ENCODE data around the gene TPRA1. TPM values are rescaled to one million over a fixed set of nuclear protein-coding genes. Genes with fewer than 3 reads are reported as not detected.

The TPRA1 gene
- total RNA-seq, 1 donor: 30.4 TPM

DNA sequence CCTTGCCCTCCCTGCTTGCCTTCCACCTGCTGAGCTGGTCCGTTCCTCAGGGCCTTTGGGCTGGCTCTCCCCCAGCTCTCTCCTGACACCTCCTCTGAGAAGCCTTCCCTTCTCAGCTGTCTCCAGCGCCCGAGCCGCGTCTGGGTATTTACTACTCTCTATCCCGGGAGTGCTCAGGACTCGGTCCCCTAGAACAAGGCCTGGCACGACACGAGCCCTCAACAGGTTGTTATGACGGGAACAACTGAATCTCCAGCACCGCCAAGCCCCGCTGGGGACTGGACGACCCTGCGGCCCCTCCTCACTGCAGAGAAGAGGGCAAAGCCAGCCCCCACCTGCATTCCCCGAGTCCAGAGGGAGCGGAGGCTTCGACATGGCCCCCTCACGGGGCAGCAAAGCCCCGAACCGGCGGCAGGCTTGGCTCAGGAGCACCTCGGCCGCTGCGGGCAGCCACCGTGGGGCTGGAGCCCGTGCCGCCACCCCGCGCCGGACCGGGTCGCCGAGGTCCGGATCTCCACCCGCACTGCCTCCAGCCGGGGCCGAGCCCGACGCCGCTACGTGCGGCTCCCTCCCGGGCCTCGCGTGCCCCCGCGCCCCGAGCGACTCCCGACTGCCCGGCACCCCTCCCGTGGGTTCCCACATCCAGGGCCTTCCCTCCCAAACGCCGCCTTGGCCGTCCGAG, 792 bp downstream of the TPRA1 start:
- no peaks in the 10 kb centered on the region for H3K9me3 ChIP-seq (ENCODE audit: low read depth, low read length)
- TF ChIP-seq, protein P1, sequence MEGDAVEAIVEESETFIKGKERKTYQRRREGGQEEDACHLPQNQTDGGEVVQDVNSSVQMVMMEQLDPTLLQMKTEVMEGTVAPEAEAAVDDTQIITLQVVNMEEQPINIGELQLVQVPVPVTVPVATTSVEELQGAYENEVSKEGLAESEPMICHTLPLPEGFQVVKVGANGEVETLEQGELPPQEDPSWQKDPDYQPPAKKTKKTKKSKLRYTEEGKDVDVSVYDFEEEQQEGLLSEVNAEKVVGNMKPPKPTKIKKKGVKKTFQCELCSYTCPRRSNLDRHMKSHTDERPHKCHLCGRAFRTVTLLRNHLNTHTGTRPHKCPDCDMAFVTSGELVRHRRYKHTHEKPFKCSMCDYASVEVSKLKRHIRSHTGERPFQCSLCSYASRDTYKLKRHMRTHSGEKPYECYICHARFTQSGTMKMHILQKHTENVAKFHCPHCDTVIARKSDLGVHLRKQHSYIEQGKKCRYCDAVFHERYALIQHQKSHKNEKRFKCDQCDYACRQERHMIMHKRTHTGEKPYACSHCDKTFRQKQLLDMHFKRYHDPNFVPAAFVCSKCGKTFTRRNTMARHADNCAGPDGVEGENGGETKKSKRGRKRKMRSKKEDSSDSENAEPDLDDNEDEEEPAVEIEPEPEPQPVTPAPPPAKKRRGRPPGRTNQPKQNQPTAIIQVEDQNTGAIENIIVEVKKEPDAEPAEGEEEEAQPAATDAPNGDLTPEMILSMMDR (IDR thresholded peaks at IDR 0.05; ENCODE audit: extremely low read depth, low read depth, low read length): no peak
- DNase-seq (ENCODE audit: insufficient read length, low spot score, missing footprints): peak; percentile 90
- H3K79me2 ChIP-seq (ENCODE audit: insufficient read depth, low read length): peaks cover 54% of the 10 kb centered on the region
- peaks cover 34% of the 10 kb centered on the region for H3K4me1 ChIP-seq (ENCODE audit: insufficient read depth, low read length)
- no peaks in the 10 kb centered on the region for H3K36me3 ChIP-seq (ENCODE audit: insufficient read depth, low read length)
- H3K27ac ChIP-seq (ENCODE audit: low read depth, low read length): peak overlapping the region; percentile 90
- peak overlapping the region; percentile 72 for H2AFZ ChIP-seq (ENCODE audit: low read length)
- H3K4me3 ChIP-seq (ENCODE audit: insufficient read depth, low read length): peak overlapping the region; percentile 91
- no peaks in the 10 kb centered on the region for H3K27me3 ChIP-seq (ENCODE audit: insufficient read depth, low read length)
- peaks cover 49% of the 10 kb centered on the region for H4K20me1 ChIP-seq (ENCODE audit: insufficient read depth, low read length)
- peak overlapping the region; percentile 97 for H3K4me2 ChIP-seq (ENCODE audit: insufficient read depth, low read length)

- H3K4me2 ChIP-seq (ENCODE audit: insufficient read depth, low read length): peak overlapping the region; percentile 97
- H3K4me1 ChIP-seq (ENCODE audit: insufficient read depth, low read length): peaks cover 34% of the 10 kb centered on the region
- H3K27ac ChIP-seq (ENCODE audit: low read depth, low read length): peak overlapping the region; percentile 90
- DNase-seq (ENCODE audit: insufficient read length, low spot score, missing footprints): peak; percentile 93
- peaks cover 62% of the 10 kb centered on the region for H3K79me2 ChIP-seq (ENCODE audit: insufficient read depth, low read length)
- H2AFZ ChIP-seq (ENCODE audit: low read length): peak overlapping the region; percentile 38
- TF ChIP-seq, protein P1 (IDR thresholded peaks at IDR 0.05; ENCODE audit: extremely low read depth, low read depth, low read length): no peak
- H3K4me3 ChIP-seq (ENCODE audit: insufficient read depth, low read length): peak overlapping the region; percentile 91
- peaks cover 53% of the 10 kb centered on the region for H4K20me1 ChIP-seq (ENCODE audit: insufficient read depth, low read length)
- H3K36me3 ChIP-seq (ENCODE audit: insufficient read depth, low read length): no peaks in the 10 kb centered on the region
- no peaks in the 10 kb centered on the region for H3K9me3 ChIP-seq (ENCODE audit: low read depth, low read length)
- H3K27me3 ChIP-seq (ENCODE audit: insufficient read depth, low read length): no peaks in the 10 kb centered on the region
Measured at GRCh38 chr3:127588806-127589577, 1.5 kb downstream of the TPRA1 start.

DNA sequence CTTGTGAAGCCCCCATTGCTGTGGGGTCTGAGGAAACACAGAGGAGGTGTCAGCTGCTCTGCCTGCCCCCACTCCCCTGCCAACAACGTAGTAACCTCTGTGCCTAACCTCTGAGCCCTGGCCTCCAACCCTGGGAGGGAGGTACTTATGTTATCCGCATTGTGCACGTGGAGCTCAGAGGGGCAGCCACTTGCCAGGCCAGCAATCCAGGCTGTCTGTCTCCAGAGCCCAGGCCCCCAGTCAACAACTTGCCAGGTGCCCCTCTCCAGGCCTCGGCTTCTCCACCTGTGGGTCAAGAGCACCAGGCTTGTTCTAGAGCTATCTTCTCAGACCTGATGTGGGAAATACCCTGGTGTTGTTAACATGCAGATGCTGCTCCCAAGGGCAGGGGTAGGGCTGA, 2.7 kb downstream of the TPRA1 start:
- Histone ChIP-seq H3K27ac (ENCODE audit: low read depth, low read length) (no peak overlapping the region), H2AFZ (ENCODE audit: low read length) (no peak overlapping the region), H3K27me3 (ENCODE audit: insufficient read depth, low read length) (no peaks in the 10 kb centered on the region), H3K36me3 (ENCODE audit: insufficient read depth, low read length) (no peaks in the 10 kb centered on the region), H3K79me2 (ENCODE audit: insufficient read depth, low read length) (peaks cover 71% of the 10 kb centered on the region), H3K4me3 (ENCODE audit: insufficient read depth, low read length) (no peak overlapping the region), H3K4me1 (ENCODE audit: insufficient read depth, low read length) (peaks cover 34% of the 10 kb centered on the region), H3K4me2 (ENCODE audit: insufficient read depth, low read length) (no peak overlapping the region), H4K20me1 (ENCODE audit: insufficient read depth, low read length) (peaks cover 56% of the 10 kb centered on the region), H3K9me3 (ENCODE audit: low read depth, low read length) (no peaks in the 10 kb centered on the region)
- TF ChIP-seq, protein P1 (IDR thresholded peaks at IDR 0.05; ENCODE audit: extremely low read depth, low read depth, low read length): no peak
- peak; percentile 23 for DNase-seq (ENCODE audit: insufficient read length, low spot score, missing footprints)

DNA sequence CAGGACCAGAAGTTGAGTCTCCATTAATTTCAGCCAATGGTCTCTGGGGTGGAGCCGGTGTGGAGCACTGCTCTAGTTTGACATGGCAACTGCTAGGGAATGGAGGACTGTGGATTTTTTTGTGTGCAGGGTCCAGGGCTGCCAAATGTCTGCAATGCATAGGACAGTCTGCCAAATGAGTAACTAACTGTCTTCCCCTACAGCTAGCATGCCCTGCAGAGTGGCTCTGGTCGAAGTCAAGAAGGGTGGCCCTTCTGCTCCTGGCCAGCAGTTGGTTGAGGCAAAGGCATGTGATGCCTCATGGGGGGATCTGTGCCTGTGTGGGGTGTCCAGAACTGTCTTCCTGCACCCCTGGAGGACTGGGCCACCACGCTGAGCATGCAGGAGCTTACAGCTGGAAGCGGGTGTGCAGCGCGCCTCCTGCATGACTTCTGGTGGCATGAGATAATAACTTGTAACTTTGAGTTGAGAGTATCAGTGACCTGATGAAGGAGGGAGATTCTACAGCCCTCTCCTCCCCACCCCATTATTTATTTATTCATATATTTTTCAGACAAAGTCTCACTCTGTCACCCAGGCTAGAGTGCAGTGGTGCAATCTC, 4.6 kb downstream of the TPRA1 start:
- no peaks in the 10 kb centered on the region for H3K27me3 ChIP-seq (ENCODE audit: insufficient read depth, low read length)
- TF ChIP-seq, protein P1 (IDR thresholded peaks at IDR 0.05; ENCODE audit: extremely low read depth, low read depth, low read length): no peak
- no peaks in the 10 kb centered on the region for H3K9me3 ChIP-seq (ENCODE audit: low read depth, low read length)
- H3K4me3 ChIP-seq (ENCODE audit: insufficient read depth, low read length): no peak overlapping the region
- peak; percentile 86 for DNase-seq (ENCODE audit: insufficient read length, low spot score, missing footprints)
- peaks cover 22% of the 10 kb centered on the region for H3K4me1 ChIP-seq (ENCODE audit: insufficient read depth, low read length)
- peaks cover 83% of the 10 kb centered on the region for H3K79me2 ChIP-seq (ENCODE audit: insufficient read depth, low read length)
- H3K4me2 ChIP-seq (ENCODE audit: insufficient read depth, low read length): no peak overlapping the region
- H3K36me3 ChIP-seq (ENCODE audit: insufficient read depth, low read length): no peaks in the 10 kb centered on the region
- H2AFZ ChIP-seq (ENCODE audit: low read length): no peak overlapping the region
- H4K20me1 ChIP-seq (ENCODE audit: insufficient read depth, low read length): peaks cover 63% of the 10 kb centered on the region
- no peak overlapping the region for H3K27ac ChIP-seq (ENCODE audit: low read depth, low read length)
